Stimulated activated CD8-positive, alpha-beta memory T cell treated with anti-CD3 and anti-CD28 coated beads, Interleukin-15, amount 100 ng/mL, for 24 hours (primary cell): ENCODE results near the gene HJV.
A peak's percentile ranks its signal among the peaks of the same experiment; 100 is the strongest.

Source experiments
- DNase-seq: peaks from one replicate; pipeline ENCODE4 v3.0.0-alpha.2; 2020; ENCODE audit warnings: low read depth

Gene HJV

DNA sequence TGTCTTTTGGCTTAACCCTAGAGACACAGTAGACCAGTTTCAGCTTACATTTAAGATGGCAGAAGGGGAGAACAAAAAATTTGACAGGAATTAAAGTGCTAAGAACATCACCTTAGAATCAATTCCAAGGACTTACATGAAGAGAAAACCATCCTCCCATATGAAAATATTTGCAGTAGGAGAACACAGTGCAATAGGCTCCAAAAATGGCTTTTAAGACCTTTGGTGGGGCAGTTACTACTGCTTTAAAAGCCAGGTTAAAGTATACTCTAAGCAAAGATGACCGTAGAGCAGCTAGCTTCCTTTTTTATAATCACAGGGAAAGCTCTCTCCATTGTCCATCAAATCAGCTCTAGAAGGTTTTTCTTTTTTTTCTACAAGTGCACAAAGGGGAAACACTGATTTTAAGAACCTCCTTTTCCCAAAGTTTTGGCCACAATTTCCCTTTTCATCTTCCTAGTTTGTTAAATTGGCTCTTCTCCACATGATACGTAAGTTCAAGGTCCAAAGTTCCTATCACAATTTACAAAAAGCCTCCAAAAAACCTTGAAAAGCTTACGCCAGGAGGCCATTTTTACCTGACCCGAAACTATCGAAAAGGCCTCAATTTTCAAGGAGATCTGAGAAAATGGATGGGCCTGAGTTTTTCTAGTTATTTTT is 28.4 kb downstream of the HJV start:
- no peak for DNase-seq

DNA sequence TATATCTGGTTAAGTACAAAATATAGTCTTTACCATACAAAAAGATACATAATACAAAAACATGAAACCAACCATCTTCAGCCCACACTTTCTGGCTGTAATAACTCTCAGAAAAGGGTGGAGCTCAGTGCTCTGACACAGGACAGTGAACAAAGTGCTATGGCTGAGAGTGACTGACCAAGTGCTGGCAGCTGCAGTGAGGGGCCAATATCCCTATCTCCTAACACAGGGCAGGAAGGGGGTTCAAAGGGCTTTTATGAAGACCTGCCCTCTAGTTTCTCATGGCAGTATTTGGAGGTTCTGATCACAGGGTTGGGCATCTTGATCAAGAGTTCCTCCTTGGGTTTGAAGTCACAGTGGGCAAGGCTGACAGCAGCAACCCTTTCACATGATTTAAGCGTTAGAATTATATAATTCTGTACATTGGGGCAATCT is 29.0 kb downstream of the HJV start:
- no peak for DNase-seq

DNA sequence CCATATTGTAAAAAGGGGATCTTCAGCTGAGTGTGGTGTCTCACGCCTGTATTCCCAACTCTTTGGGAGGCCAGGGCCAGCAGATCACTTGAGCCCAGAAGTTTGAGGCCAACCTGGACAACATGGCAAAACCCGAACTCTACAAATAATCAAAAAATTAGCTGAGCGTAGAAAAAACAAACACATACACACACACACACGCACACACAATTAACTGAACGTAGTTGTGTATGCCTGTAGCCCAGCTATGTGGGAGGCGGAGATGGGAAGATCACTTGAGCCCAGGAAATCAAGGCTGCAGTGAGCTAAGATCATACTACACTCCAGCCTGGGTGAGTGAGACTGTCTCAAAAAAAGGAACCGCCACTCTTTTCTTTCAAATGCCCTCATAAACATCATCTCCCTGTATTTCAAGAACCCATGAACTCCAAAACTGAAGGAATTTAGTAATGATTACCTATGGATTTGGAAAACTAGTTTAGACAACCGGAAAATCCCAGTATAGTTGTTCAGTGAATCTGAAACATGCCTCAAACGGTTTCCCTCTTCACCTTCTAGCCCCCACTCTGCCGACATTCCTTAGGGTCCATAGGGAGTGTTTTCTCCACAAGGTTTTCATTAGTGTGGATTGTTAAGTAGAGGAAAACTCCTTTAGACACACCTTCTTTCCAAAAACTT is 29.7 kb downstream of the HJV start:
- no peak for DNase-seq

DNA sequence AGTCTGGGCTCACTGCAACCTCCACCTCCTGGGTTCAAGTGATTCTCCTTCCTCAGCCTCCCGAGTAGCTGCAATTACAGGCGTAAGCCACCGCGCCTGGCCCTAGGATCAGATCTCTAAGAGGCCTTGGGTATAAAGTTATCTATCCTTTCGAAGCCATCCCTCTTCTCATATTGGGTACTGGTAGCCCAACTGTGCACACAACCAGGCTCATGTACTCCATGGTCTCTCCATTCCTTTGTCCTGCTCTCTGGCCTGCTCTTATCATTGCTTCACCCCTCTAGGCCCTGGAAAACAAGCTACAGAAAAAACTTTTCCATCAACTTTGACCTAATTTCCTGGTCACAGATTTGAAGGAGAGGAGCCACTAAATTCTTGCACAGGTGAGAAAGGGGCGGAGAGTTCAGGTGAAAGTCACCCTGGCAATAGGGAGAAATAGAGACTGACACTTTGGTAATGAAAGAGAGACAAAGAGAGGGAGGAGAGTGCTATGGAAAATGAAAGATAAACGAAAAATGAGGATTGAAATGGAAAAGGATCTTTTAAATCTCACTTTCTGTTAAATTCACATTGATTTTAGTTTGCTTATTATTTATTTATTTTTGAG is 31.2 kb downstream of the HJV start:
- DNase-seq: no peak

DNA sequence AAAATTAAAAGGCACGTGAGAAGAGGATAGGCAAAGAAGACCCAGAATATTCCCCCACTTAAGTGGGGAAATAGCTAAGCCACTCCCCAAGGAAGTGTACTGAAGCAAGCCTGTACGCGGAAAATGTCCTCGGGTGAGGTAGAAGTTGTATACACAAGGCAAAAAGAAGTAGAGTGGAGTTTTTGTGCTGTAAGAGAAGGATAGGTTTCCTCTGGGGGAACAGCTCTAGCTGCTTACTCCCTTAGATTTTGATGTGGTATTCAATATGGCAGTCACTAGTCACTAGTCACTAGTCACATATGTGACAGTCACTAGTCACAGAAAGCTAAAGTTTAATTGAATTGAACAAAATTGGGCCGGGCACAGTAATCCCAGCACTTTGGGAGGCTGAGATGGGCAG is 32.8 kb downstream of the HJV start:
- DNase-seq: no peak

DNA sequence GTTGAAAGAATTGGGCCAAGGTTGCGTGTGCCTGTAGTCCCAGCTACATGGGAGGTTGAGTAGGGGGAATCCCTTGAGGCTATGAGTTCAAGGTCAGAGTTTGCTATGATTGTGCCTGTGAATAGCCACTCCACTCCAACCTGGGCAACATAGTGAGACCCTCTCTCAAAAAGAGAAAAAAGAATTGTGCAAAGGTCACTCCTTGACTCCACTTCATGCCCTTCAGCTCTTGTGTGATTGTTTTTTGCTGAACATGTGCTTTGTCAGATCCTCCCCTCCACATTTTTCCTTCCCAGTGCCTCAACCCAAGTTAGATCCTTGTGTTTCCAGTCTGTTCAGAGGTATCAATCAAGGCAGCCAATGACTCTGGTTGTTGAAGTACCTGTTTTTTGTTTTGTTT is 33.6 kb downstream of the HJV start:
- no peak for DNase-seq

DNA sequence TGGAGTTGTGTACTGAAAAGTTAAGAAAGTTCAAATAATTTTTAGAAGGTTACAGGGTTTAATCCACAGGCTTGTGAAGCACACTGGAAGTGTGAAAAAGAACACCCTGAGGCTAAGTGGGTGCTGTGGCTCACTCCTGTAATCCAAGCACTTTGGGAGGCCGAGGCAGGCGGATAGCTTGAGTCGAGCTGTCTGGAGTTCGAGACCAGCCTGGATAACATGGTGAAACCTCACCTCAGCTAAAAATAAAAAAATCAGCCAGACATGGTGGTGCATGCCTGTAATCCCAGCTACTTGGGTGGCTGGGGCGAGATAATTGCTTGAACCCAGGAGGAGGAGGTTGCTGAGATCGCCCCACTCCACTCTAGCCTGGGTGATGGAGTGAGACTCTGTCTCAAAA is 35.0 kb downstream of the HJV start:
- no peak for DNase-seq

DNA sequence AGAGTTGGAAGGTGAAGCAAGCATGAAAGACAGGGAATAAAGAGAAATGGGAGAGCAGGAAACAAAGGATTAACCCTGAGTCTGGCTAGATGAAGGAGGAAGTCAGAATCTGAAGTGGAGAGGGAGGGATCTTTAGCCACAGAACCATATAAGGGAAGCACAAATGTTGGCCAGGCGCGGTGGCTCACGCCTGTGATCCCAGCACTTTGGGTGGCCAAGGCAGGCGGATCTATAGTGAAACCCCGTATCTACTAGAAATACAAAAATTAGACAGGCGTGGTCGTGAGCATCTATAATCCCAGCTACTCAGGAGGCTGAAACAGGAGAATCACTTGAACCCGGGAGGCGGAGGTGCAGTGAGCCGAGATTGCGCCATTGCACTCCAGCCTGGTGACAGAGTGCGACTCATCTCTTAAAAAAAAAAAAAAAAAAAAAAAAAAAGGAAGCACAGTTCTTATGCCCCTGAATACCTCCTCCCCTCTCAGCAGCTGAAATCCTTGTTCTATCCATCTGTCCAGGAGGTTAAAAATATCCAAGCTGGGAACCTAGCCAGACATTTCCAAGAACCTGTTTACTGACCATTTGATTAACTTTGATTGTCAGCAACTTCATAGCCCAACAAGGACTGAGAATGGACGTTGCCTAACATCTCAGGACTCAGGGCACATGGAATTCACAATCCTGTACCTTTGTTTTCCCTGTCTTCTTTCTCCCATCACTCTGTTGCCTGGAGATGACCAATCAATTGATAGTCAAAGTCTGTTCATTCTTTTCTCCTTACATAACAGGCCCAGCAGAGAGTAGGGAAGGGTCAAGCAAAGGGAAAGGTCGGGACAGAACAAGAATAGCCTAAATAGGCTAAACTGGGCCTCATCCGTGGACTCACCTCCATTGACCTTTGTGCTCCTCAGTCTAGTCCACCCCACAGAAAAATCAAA is 35.8 kb downstream of the HJV start:
- DNase-seq: no peak

DNA sequence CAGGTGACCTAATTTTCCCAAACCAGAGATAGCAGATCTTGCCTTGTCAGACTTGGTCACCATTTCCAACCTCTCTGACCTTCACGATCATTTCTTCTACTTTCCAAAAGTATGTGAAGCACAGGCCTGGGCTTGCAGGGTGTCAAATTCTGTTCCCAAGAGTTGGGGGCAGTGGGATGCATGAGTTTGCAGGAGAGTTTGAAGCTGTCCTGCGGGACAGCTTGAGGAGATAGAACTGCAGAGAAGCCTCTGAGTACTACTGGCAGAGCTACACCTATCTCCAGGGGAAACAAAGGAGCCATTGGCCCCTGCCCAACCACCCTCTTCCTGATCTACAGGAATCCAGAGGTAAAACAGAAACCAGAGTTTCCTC is 36.4 kb downstream of the HJV start:
- no peak for DNase-seq

DNA sequence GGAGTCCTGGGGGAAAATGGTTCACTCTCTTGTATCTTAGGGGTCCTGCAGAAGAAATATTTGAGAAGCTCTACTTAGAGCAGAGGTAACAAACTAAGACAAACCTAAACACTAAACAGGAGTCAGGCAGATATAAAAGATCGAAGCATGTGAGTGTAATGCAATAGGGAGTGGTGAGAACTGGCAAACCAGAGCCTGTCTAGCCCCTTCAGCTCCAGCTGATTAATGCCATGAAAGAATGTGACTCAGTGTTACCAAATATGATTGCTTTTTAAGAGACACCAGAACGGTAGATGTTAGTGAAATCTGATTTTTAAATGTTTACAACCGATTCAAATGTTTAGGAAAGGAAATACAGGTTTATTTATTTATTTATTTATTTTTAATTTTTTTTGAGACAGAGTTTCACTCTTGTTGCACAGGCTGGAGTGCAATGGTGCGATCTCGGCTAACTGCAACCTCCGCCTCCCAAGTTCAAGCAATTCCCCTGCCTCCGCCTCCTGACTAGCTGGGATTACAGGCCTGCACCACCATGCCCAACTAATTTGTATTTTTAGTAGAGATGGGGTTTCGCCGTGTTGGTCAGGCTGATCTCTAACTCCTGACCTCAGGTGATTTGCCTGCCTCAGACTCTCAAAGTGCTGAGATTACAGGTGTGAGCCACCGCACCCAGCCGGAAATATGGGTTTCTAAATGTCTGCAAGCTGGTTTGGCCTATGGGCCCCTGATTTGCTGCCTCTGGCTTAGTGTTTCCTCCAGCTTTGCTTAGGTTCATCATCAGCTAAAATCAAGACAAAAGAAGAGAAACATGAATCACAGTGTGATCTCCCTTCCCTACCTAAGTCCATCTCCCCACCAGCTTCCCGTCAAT is 37.3 kb downstream of the HJV start:
- DNase-seq: no peak

DNA sequence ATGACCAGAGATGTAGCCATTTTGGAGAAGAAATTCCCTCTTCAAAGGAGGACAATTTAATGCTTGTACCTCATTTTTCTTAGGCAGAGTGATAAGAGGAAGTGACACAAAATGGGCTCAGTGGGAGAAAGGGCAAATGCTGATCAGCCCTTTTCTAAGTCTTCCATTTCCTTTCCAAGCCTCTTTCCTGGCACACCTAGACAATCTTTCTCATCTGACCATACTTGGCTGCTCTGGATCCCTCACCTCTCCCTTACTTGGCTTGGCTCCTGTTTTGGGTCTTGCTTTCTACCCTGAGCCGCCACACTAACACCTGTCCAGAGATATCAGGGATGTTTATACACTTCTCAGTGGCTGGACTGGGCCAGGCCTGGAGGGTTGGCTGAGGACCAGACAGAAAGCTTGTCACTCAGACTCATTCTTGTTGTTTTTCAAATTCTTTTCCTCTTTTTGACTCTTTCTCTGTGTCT is 38.3 kb downstream of the HJV start:
- no peak for DNase-seq

DNA sequence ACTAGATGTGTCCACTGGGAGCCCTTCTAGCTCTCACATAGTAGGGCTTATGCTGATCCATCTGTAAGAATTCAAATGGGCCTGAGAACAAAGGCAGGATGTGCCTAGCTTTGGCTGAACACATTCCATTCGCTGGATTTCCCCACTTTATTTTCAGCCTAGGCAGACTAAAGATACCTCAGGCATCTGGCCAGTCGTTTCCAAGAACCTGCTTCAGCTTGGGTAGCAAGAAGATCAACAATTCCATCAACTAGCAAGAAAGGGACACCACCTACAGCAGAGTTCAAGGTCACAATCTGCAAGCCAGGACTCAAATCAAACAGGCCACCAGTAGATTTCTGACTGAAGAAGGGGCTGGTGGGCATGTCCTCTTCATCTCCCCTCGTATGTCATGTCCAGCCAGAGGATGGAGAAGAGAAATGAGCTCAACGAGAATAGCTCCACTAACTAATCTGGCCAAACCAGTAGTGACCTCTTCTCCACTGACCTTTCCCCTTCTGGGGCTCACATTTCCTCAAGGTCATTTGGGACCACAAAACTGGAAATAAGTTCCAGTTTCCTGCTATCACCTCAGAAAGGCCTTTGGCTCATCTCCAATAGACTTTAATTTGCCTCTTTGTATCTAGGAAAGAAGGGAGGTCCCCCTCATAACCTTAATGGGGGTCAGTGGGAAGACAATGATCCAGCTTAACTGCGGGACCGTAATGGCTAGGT is 39.4 kb downstream of the HJV start:
- no peak for DNase-seq

DNA sequence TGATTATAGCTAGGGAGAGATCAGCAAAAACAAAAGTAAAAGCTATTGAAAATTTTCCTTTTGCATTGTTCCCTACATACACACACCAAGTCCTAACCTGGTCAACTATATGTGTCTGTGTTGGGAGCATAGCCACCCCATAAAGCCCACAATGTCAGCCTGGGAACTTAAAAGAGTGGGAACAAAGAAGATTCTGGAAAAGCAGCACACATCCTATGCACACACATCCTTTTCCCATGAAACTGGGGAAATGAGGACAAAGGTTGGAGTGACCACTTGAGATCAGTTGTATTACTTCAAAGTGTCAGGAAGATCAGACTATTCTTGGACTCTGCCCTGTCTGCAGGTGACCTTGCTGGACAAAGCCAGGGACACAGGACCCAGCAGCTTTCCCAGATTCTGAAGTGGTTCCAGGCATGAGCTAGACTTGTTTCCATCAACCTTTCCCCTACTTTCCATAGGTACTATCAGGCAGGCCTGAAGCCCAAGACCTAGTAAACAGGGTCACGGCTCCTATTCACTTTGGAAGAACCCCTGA is 41.0 kb downstream of the HJV start:
- no peak for DNase-seq

DNA sequence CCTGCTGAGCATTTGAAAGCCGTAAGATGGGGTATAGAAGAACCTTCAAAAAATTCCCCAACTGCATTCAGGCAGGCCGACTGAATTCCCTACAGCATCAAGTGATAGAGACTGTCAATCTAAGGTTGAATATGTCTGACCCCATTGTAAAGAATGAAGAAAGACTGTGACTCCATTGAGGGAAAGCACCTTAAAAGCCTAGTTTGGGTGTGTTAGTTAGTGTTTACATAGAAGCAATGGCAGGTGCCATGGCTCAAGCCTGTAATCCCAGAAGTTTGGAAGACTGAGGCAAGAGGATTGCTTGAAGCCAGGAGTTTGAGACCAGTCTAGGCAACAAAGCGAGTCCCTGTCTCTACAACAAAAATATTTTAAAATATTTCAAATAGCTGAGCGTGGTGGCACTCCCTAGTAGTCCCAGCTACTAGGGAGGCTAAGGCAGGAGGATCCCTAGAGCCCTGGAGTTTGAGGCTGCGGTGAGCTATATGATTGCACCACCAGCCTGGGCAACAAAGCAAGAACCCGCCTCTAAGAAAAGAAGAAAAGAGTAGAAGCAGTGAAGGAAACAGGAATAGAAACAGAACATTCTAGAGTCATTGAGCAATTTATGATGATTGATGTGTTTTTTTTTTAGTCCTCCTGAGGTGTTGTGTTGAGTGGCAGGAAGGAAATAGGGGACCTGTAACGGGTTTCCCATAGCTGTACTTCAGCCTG is 41.6 kb downstream of the HJV start:
- no peak for DNase-seq

DNA sequence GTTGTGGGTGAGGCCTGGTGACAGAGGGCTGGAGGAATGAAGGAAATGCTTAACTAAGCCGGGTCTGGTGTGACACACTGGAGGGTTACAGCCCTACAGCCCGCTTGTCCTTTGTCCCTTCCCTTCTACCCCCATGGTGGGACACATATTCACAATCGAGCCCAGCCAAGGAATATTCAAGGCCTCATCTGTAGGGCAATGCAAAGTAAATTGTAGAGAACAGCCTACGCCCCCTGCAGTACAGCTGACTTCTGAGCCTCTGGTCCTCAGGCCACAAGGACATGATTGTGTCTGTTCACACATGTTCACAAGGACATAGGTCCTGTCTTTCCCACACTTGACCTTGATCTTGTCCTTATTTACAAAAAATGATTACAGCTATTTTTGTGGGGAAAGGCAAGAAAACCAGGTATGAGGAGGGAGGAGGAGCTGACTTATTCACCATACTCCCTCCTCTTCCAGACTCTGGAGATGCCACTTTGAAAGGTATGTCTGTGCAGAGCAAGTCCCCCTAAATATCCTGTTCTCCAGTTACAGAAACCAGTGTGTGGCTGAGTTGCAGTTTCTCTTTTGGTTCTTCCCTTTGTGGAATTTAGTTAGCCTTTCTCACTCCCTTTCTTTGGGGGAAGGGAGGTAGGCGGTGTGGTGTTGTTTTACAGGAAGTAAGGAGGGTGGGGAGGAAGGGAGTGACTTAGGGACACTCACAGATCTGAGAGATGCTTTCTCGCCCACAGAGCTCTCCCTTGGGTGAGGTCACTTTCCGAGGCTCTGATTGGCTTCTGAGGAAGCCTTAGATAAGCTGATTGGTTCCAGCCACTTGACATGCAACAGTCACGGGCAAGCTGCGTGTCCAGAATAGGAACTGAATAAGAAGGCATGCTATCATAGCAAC is 42.4 kb downstream of the HJV start:
- DNase-seq: peak; percentile 36

DNA sequence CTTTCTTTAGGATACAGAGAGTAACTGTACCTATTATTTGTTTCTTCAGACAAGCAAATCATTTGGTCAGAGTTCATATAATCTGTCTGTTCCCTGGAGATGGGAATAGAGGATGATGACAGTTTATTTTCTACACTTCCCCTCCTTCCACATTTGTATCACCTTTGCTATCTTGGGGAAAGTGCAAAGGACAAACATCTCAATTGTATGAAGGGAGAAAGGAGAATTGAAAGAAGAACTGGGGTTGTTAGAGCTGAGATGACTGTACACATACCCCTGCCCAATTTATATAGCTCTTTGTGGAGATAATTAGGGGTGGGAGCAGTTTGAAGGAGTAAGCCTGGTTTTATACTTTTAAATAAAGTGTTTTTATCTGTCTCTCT is 43.1 kb downstream of the HJV start:
- no peak for DNase-seq

DNA sequence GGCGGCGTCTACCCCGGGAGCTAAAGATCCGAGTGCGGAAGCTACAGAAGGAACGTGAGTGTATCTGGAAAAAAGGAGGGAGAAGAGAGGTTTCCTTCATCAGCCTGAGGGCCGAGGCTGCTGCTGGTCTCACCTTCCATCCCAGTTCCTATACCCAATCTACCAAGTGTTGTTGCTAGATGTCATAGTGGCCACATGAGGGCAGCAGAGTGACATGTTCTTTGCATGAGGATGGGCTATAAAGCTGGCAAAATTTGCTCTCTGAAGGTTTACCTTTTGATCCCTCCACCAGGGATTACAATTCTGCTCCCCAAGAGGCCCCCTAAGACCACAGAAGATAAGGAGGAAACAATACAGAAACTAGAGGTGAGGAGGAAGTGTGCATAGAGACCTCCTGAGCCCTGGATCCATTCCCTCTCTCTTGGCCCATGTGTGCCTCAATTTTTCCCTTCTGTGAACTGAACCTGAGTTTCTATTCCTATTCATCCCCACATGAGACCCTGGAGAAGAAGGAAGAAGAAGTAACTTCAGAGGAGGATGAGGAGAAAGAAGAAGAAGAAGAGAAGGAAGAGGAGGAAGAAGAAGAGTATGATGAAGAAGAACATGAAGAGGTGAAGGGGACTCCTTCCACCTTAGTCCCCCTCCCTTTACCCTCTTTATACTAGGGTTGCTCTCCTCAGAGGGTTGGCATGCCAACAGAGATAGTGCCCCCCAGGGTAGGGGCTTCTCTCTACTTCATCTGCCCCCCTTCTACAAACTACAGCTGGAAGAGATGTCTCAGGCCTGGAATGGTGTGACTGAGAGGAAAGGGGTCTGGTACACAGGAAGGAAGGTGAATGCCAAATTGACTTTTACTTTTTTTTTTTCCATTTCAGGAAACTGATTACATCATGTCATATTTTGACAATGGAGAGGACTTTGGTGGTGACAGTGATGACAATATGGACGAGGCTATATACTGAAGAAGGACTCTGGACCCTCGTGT is 43.8 kb downstream of the HJV start:
- no peak for DNase-seq

DNA sequence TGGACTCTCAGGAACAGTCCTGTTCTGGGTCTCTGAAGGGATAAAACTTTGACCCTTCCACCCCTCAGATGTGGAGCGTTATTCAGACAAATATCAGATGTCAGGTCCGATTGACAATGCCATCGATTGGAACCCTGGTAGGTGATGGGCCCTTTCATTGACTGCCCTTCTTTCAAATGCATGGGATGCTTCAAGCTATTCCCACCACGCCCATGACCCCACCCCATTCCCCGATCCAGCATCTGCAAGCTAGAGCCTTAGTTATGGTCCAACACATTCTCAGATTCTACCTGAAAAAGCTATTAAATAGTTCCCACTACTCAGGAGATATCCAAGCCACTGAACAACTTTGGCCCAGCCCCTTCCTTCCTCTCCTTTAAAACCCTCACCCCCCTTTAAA is 44.5 kb downstream of the HJV start:
- DNase-seq: no peak
